AG04450 (cell line): ENCODE data around the gene PPP3CB. TPM values are rescaled to one million over a fixed set of nuclear protein-coding genes. Genes with fewer than 3 reads are reported as not detected.
A peak's percentile ranks its signal among the peaks of the same experiment; 100 is the strongest.

Experiments used
- CTCF ChIA-PET: fragments of 300-600, 350-600 bp; formaldehyde crosslinking; extraction: SDS; loops from one replicate; lab custom pipeline; 2022; ENCODE audit warnings: antibody characterized with exemption, inconsistent platforms; lab: Charles Lee
- POLR2A ChIA-PET: fragments of 350-600 bp; formaldehyde crosslinking; extraction: SDS; loops from one replicate; lab custom pipeline; 2021; ENCODE audit warnings: antibody characterized with exemption, inconsistent platforms; lab: Yijun Ruan, JAX
- DNase-seq: peaks from one replicate; pipeline ENCODE4 v3.0.0-alpha.2; 2011; ENCODE audit warnings: low read depth, low spot score
- H3K27ac ChIP-seq: one replicate; pipeline ENCODE4 v1.5.1; 2012; ENCODE audit warnings: low read depth, low read length, control low read depth
- H3K27me3 ChIP-seq: one replicate; pipeline ENCODE4 v1.6.0; 2012; ENCODE audit warnings: low read length; ENCODE audit not compliant: control insufficient read depth, insufficient read depth
- H3K4me3 ChIP-seq: 2 replicates; pipeline ENCODE4 v1.5.1; 2011; ENCODE audit warnings: mild to moderate bottlenecking, low read depth, low read length, control low read depth
- H3K9me3 ChIP-seq: 2 replicates; pipeline ENCODE4 v1.5.1; 2012; ENCODE audit warnings: low read length; ENCODE audit not compliant: control insufficient read depth, insufficient read depth
- polyA minus RNA-seq: library from RNA; depleted of rRNA, polyadenylated mRNA; stranded (reverse); fragments of >200 nt; gene quantifications from 2 replicates; pipeline ENCODE4 v1.2.3, GENCODE V29; 2011; rRNA and poly(A)+ RNA removed
- polyA plus RNA-seq: library from polyadenylated mRNA; depleted of rRNA; stranded (reverse); fragments of >200 nt; gene quantifications from 2 replicates; pipeline ENCODE4 v1.2.3, GENCODE V29; 2011; rRNA removed
- TF ChIP-seq, protein P1 (sequence below): IDR thresholded peaks from 2 replicates; pipeline ENCODE4 v1.5.1; 2011; ENCODE audit warnings: low read depth, low read length, control low read depth, inconsistent platforms

PPP3CB gene
- polyA plus RNA-seq (35.9 and 41.8 TPM in 2 replicates), polyA minus RNA-seq (27.7 and 33.8 TPM in 2 replicates)

DNA sequence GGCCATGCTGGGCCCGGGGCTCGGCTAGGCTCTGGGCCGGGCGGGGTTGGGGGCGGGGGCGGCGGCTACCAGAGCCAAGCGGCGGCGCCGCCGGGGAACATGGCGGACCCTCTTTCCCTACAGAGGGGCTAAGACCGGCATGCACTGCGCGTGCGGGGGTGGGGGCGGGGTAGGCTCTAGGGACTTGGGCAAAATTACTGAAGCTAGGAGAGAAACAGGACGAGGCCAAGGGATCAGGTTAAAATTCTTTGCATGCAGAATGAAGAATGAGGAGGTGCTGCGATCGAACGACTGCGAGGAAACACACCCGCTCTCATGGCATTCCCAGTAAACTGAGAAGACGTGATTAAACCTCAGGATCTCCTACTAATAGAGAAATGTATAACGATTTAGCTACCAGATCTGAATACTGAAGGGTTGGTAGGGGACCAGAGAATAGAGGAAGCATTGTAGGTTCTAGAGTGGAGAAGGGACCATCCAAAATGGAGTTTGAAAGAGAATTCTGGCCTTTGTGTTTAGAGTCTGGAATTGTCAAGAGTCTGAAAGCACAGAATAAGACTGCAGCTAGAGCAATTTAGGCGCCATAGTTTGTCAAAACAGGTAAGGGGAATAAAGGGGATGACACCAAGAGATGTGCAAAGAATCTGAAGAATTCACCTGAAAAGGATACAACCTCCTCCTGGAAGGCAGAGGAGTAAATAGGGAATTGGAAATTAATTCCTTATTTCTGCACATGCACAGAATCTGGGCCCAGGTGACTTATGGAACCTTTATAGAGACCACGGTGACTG is at the start of gene PPP3CB:
Gene PPP3CB, minus strand, starts transcription at position 141 of the 791 bp plus-strand sequence. Its CDS starts 135 bp downstream, at position 6.
- Histone ChIP-seq H3K27ac (peak within 1 kb of the TSS; percentile 97), H3K27me3 (no peaks in the 10 kb centered on the region), H3K9me3 (no peaks in the 10 kb centered on the region; the same call in 1 of the 2 replicates), H3K4me3 (peak within 1 kb of the TSS; percentile 92)
- ChIA-PET CTCF (interaction anchor here (1.5 kb wide), 1 partner anchor 33 kb away, joined by 6 read pairs; no protein-coding TSS in a partner anchor), POLR2A (interaction anchor here (0.5 to 2.4 kb wide), 8 partner anchors 11 to 312 kb away, joined by 3 to 7 read pairs (median 4); no protein-coding TSS in a partner anchor)
- TF ChIP-seq, protein P1, sequence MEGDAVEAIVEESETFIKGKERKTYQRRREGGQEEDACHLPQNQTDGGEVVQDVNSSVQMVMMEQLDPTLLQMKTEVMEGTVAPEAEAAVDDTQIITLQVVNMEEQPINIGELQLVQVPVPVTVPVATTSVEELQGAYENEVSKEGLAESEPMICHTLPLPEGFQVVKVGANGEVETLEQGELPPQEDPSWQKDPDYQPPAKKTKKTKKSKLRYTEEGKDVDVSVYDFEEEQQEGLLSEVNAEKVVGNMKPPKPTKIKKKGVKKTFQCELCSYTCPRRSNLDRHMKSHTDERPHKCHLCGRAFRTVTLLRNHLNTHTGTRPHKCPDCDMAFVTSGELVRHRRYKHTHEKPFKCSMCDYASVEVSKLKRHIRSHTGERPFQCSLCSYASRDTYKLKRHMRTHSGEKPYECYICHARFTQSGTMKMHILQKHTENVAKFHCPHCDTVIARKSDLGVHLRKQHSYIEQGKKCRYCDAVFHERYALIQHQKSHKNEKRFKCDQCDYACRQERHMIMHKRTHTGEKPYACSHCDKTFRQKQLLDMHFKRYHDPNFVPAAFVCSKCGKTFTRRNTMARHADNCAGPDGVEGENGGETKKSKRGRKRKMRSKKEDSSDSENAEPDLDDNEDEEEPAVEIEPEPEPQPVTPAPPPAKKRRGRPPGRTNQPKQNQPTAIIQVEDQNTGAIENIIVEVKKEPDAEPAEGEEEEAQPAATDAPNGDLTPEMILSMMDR = no peak
- peak; percentile 93 for DNase-seq

DNA sequence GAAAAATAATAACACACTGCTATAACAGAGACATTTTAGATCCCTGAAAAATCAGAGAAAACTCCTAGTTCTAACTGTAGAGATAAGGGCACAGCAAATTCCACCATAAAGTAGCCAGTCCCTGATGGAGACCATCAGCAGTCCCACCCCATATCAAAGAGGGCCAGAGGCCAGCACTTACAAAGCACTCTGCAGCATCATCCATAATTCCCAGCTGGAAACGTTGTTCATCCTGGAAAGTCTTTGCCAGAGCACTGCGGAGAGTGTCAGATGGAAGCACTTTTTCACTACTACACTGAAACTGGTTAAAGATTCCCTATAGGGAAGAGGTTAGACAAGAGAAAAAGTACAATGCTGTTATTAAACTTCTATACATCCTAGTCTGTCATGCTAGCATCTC is 49.5 kb upstream of the PPP3CB start:
- ChIA-PET POLR2A (no interaction called here), CTCF (interaction anchor here (1.8 kb wide), 1 partner anchor 16 kb away, joined by 6 read pairs; no protein-coding TSS in a partner anchor)
- DNase-seq = no peak
- H3K9me3 ChIP-seq = no peaks in the 10 kb centered on the region
- no peak overlapping the region for H3K27ac ChIP-seq
- H3K27me3 ChIP-seq = no peaks in the 10 kb centered on the region
- TF ChIP-seq, protein P1 = no peak
- H3K4me3 ChIP-seq = no peak overlapping the region

DNA sequence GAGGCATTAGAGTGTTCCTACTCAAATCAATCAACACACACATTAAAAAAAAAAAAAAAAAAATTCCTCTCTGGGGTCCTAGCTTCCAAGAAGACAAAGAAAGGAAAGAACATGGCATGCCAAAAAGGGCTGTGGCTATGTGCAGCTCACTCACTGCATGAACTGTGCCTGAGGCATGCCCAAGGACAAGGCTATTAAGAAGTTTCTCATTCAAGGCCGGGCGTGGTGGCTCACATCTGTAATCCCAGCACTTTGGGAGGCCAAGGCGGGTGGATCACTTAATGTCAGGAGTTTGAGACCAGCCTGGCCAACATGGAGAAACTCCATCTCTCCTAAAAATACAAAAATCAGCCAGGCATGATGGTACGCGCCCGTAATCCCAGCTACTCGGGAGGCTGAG is 41.9 kb upstream of the PPP3CB start:
- TF ChIP-seq, protein P1 = no peak
- Histone ChIP-seq H3K27ac (no peak overlapping the region), H3K4me3 (no peak overlapping the region), H3K9me3 (no peaks in the 10 kb centered on the region), H3K27me3 (no peaks in the 10 kb centered on the region)
- ChIA-PET CTCF (interaction anchor here (1.3 to 4.9 kb wide), 2 partner anchors 8 to 107 kb away, joined by 9 to 27 read pairs; no protein-coding TSS in a partner anchor), POLR2A (no interaction called here)
- no peak for DNase-seq

DNA sequence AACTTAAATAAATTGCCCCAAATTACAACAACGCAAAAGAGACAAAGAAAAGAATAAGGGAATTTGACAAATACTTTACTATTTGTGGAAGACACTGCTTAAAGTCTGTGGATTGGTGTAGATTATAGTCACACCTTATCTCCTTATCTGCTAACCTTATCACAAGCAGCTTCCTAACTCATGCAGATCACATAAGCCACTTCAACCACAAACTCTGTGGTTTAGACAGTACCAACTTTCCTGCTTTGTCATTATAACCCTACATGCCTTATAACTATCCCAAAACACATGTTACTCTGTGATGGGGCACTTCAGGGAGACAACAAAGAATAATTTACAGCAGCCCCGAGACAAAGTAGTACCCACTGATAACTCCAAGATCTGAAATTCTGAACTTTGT is 41.5 kb upstream of the PPP3CB start:
- CTCF ChIA-PET = interaction anchor here (4.9 kb wide), 1 partner anchor 107 kb away, joined by 27 read pairs; no protein-coding TSS in a partner anchor
- POLR2A ChIA-PET = no interaction called here
- Histone ChIP-seq H3K9me3 (no peaks in the 10 kb centered on the region), H3K4me3 (no peak overlapping the region), H3K27ac (no peak overlapping the region), H3K27me3 (no peaks in the 10 kb centered on the region)
- TF ChIP-seq, protein P1 = no peak
- no peak for DNase-seq

DNA sequence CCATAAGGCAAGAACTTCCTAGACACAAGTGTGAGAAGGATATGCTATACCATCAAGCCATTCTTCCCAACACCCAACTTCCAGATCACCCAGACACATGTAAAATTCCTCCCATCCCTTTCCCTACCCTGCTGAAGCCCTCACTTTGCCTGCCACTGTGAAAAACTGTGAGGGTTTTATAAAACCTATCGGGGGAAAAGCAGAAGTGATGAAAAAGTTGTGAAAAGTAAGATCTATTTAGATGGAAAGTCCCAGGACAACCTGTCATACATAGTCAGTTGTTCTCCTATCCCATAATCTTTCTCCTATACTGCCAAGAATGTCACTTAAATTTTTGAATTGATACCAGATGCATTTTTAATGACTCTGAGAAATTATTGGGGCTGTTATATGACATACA is 39.0 kb upstream of the PPP3CB start:
- Histone ChIP-seq H3K4me3 (no peak overlapping the region), H3K27ac (no peak overlapping the region), H3K27me3 (no peaks in the 10 kb centered on the region), H3K9me3 (no peaks in the 10 kb centered on the region)
- no peak for DNase-seq
- TF ChIP-seq, protein P1 = no peak
- POLR2A ChIA-PET = no interaction called here
- CTCF ChIA-PET = interaction anchor here (4.9 kb wide), 1 partner anchor 109 kb away, joined by 27 read pairs; no protein-coding TSS in a partner anchor
